ENCODE measurements around the gene IL15RA.

DNA sequence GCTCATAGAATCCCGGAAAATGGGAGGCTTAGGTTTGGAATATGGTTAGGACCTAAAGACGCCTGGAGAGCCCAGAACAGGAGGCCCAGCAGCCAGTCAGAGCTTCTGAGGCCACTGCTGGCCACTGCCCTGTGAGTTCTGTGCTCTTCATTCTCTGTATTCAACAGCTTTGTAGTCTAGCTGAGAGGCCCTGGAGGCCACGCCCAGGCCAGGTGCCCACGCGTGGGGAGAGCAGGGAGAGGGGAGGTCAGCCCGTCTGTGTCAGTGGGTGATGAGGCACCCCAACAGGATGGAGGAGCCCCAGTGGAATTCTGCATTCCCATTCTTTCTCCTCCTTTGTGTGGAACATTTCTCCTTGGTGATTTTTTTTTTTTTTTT lies 29.1 kb downstream of the IL15RA start:
- TF ChIP-seq, protein P1, sequence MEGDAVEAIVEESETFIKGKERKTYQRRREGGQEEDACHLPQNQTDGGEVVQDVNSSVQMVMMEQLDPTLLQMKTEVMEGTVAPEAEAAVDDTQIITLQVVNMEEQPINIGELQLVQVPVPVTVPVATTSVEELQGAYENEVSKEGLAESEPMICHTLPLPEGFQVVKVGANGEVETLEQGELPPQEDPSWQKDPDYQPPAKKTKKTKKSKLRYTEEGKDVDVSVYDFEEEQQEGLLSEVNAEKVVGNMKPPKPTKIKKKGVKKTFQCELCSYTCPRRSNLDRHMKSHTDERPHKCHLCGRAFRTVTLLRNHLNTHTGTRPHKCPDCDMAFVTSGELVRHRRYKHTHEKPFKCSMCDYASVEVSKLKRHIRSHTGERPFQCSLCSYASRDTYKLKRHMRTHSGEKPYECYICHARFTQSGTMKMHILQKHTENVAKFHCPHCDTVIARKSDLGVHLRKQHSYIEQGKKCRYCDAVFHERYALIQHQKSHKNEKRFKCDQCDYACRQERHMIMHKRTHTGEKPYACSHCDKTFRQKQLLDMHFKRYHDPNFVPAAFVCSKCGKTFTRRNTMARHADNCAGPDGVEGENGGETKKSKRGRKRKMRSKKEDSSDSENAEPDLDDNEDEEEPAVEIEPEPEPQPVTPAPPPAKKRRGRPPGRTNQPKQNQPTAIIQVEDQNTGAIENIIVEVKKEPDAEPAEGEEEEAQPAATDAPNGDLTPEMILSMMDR (IDR thresholded peaks at IDR 0.05 in 4 of 5, conservative IDR thresholded peaks at IDR 0.05 in 1 of 5) = no peak
- no peak for TF ChIP-seq POLR2A (IDR thresholded peaks at IDR 0.05)
